ENCODE data around the gene PRRC2B. TPM values are rescaled to one million over a fixed set of nuclear protein-coding genes. Genes with fewer than 3 reads are reported as not detected.
A peak's percentile ranks its signal among the peaks of the same experiment; 100 is the strongest.

PRRC2B gene
- total and polyA plus RNA-seq, 2 of the 8 experiments (the other 6 are each of a cell fraction or from before 2014, with no cell fraction given): 37.3 to 249 TPM

DNA sequence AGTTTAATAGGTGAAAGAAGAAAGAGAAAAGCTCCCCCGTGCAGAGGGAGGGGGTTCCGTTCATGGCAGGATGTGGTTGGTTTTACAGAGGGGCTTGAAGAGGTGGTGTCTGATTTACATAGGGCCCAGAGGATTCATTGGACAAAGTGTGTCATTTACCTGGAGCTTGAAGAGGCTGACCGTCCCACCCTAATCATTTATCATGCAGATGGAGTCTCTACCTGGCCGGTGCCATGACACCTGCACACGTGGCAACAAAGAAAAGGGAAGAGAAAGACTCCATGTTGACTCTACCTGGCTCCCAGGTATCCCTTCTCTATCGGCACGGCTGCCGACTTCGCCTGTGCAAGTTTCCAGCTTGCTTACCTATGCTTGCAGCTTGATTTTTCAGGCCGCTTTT is 35.3 kb upstream of the PRRC2B start:
- Histone ChIP-seq H3K79me1 (ENCODE audit: low read depth, low read length) (no peaks in the 10 kb centered on the region), H3K9me3 (ENCODE audit: insufficient read depth in 2 of 2, low read depth in 1 of 2, low read length in 1 of 2) (no peaks in the 10 kb centered on the region), H2BK12ac (ENCODE audit: low read depth, low read length) (peak overlapping the region; percentile 85; the same call in 1 of the 2 replicates), H3K27ac (ENCODE audit: low read depth, low read length) (no peak overlapping the region), H4K5ac (ENCODE audit: insufficient read length, low read depth, low read length) (peak overlapping the region; percentile 0), H3K14ac (ENCODE audit: insufficient read length) (no peak overlapping the region), H3K4me1 (replicated peaks in 1 of 4; ENCODE audit: control insufficient read depth in 3 of 4, insufficient read depth in 4 of 4, low read length in 3 of 4) (peaks cover 2 to 14% (median 10%) of the 10 kb centered on the region in 4 experiments), H3K4me2 (ENCODE audit: insufficient read depth in 1 of 2, low read depth in 2 of 2, low read length in 2 of 2) (no peak overlapping the region), H2AK5ac (ENCODE audit: low read depth, low read length) (no peak overlapping the region), H3K27me3 (replicated peaks in 1 of 4; ENCODE audit: control insufficient read depth in 3 of 4, extremely low read depth in 1 of 4, insufficient read depth in 3 of 4, low read length in 3 of 4) (no peaks in the 10 kb centered on the region), H3K23ac (ENCODE audit: insufficient read length) (no peak overlapping the region), H4K8ac (ENCODE audit: extremely low read depth, insufficient read depth, low read length) (no peak overlapping the region), H2BK120ac (replicated peaks; ENCODE audit: low read depth, low read length) (peak overlapping the region; percentile 98), H3K9ac (replicated peaks in 1 of 4; ENCODE audit: extremely low read depth in 1 of 4, low read depth in 3 of 4, low read length in 3 of 4) (no peak overlapping the region), H2BK20ac (ENCODE audit: low read length) (0 out of 2 replicates have a peak overlapping the region, but pooled peaks have one; percentile 49), H3K56ac (replicated peaks; ENCODE audit: insufficient read length, low read depth, low read length) (no peak overlapping the region), H4K91ac (replicated peaks; ENCODE audit: insufficient read length, low read length) (peak overlapping the region; percentile 84), H2BK15ac (ENCODE audit: low read length) (no peak overlapping the region; the same call in 1 of the 2 replicates), H2AFZ (ENCODE audit: low read length) (peak overlapping the region; percentile 26), H2BK5ac (ENCODE audit: low read depth, low read length) (no peak overlapping the region), H3K18ac (ENCODE audit: extremely low read depth, low read length) (peak overlapping the region; percentile 25; the same call in 1 of the 2 replicates), H3K4me3 (ENCODE audit: extremely low read depth in 1 of 4, insufficient read depth in 2 of 4, low read depth in 3 of 4, low read length in 4 of 4) (no peak overlapping the region), H3K79me2 (ENCODE audit: control insufficient read depth in 1 of 2, insufficient read depth in 2 of 2, low read length in 2 of 2) (no peaks in the 10 kb centered on the region), H4K20me1 (replicated peaks in 1 of 2; ENCODE audit: control insufficient read depth in 1 of 2, insufficient read depth in 2 of 2, low read length in 2 of 2) (no peaks in the 10 kb centered on the region), H3K23me2 (ENCODE audit: low read depth, low read length) (no peaks in the 10 kb centered on the region; the same call in 1 of the 2 replicates), H3K4ac (replicated peaks; ENCODE audit: insufficient read length, low read depth, low read length) (no peak overlapping the region), H3K36me3 (ENCODE audit: control insufficient read depth in 2 of 4, insufficient read depth in 4 of 4, low read length in 3 of 4) (no peaks in the 10 kb centered on the region)
- DNase-seq (ENCODE audit: low read depth in 1 of 2, low spot score in 2 of 2) (no peak), FAIRE-seq (no peak)
- ChIA-PET POLR2A (ENCODE audit: partially characterized antibody) (interaction anchor here (0.6 to 1.7 kb wide), 6 partner anchors 9 to 201 kb away, joined by 3 to 6 read pairs (median 4); no protein-coding TSS in a partner anchor), CTCF (ENCODE audit: partially characterized antibody) (interaction anchor here (0.5 to 1.2 kb wide), 6 partner anchors 9 to 74 kb away, joined by 3 to 5 read pairs (median 4); no protein-coding TSS in a partner anchor)
- WGBS, 2 experiments (ENCODE audit: extremely low coverage in 1 of 2, insufficient coverage in 1 of 2, insufficient read length in 1 of 2, insufficient replicate concordance in 2 of 2, low coverage in 1 of 2, low lambda C conversion rate in 2 of 2, missing lambda C conversion rate in 1 of 2): 87% methylated on average over 10 of the region's 10 CpGs; no CpG with 5 or more reads in 1 of the 2 experiments
- TF ChIP-seq KDM1A (IDR thresholded peaks at IDR 0.05; ENCODE audit: borderline replicate concordance, low read length): no peak
- TF ChIP-seq EZH2 (IDR thresholded peaks at IDR 0.05; ENCODE audit: low read depth, low read length, severe bottlenecking): no peak
- TF ChIP-seq, protein P1, sequence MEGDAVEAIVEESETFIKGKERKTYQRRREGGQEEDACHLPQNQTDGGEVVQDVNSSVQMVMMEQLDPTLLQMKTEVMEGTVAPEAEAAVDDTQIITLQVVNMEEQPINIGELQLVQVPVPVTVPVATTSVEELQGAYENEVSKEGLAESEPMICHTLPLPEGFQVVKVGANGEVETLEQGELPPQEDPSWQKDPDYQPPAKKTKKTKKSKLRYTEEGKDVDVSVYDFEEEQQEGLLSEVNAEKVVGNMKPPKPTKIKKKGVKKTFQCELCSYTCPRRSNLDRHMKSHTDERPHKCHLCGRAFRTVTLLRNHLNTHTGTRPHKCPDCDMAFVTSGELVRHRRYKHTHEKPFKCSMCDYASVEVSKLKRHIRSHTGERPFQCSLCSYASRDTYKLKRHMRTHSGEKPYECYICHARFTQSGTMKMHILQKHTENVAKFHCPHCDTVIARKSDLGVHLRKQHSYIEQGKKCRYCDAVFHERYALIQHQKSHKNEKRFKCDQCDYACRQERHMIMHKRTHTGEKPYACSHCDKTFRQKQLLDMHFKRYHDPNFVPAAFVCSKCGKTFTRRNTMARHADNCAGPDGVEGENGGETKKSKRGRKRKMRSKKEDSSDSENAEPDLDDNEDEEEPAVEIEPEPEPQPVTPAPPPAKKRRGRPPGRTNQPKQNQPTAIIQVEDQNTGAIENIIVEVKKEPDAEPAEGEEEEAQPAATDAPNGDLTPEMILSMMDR (IDR thresholded peaks at IDR 0.05; ENCODE audit: control extremely low read depth in 1 of 3, insufficient read depth in 1 of 3, low read depth in 1 of 3, low read length in 3 of 3): no peak
- no peak for TF ChIP-seq ASH2L (IDR thresholded peaks at IDR 0.05; ENCODE audit: low read length)
- no peak for TF ChIP-seq RFX5 (IDR thresholded peaks at IDR 0.05; ENCODE audit: borderline replicate concordance, low read depth, low read length)
- no peak for TF ChIP-seq BACH1 (IDR thresholded peaks at IDR 0.05; ENCODE audit: low read length)
- no peak for TF ChIP-seq HDAC6 (IDR thresholded peaks at IDR 0.05; ENCODE audit: low read depth, low read length)
- no peak for TF ChIP-seq NANOG (IDR thresholded peaks at IDR 0.05; ENCODE audit: insufficient read depth, low read depth, low read length, poor library complexity, severe bottlenecking)
- TF ChIP-seq YY1 (IDR thresholded peaks at IDR 0.05; ENCODE audit: low read depth, low read length): peak; percentile 66
- TF ChIP-seq, protein P2, sequence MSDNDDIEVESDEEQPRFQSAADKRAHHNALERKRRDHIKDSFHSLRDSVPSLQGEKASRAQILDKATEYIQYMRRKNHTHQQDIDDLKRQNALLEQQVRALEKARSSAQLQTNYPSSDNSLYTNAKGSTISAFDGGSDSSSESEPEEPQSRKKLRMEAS (IDR thresholded peaks at IDR 0.05): peak; percentile 62
- no peak for TF ChIP-seq TCF12 (IDR thresholded peaks at IDR 0.05; ENCODE audit: low read depth, low read length)

Data from H1 (cell line).